H9 (cell line): ENCODE results near the gene RNASEH2B. TPM values are rescaled to one million over a fixed set of nuclear protein-coding genes. Genes with fewer than 3 reads are reported as not detected.

Experiments
- DNase-seq: peaks from one replicate; pipeline ENCODE4 v3.0.0-alpha.2; 2017
- H2AFZ ChIP-seq: one replicate; pipeline ENCODE4 v1.6.1; 2013; ENCODE audit warnings: mild to moderate bottlenecking, low read length, control low read depth, moderate library complexity
- H2AK5ac ChIP-seq: 2 replicates; pipeline ENCODE4 v1.6.1; 2013; ENCODE audit warnings: low read length, control low read depth, mixed read lengths; ENCODE audit not compliant: insufficient read length
- H2BK120ac ChIP-seq: one replicate; pipeline ENCODE4 v1.6.1; 2013; ENCODE audit warnings: low read depth, mild to moderate bottlenecking, low read length, control low read depth, inconsistent platforms; ENCODE audit not compliant: poor library complexity, severe bottlenecking
- H2BK12ac ChIP-seq: 2 replicates; pipeline ENCODE4 v1.6.1; 2013; ENCODE audit warnings: low read length, control low read depth, mixed read lengths, low read depth; ENCODE audit not compliant: insufficient read length
- H2BK15ac ChIP-seq: 2 replicates; pipeline ENCODE4 v1.6.1; 2013; ENCODE audit warnings: low read depth, low read length, control low read depth
- H2BK20ac ChIP-seq: one replicate; pipeline ENCODE4 v1.6.1; 2013; ENCODE audit warnings: low read depth, mild to moderate bottlenecking, low read length, control low read depth, inconsistent platforms; ENCODE audit not compliant: poor library complexity, severe bottlenecking
- H2BK5ac ChIP-seq: 2 replicates; pipeline ENCODE4 v1.6.1; 2013; ENCODE audit warnings: low read length, control low read depth, mixed read lengths; ENCODE audit not compliant: insufficient read length
- H3K14ac ChIP-seq: 2 replicates; pipeline ENCODE4 v1.6.1; 2013; ENCODE audit warnings: low read length, control low read depth; ENCODE audit not compliant: insufficient read depth
- H3K18ac ChIP-seq: 2 replicates; pipeline ENCODE4 v1.6.1; 2013; ENCODE audit warnings: low read depth, mild to moderate bottlenecking, mixed read lengths, low read length, control low read depth; ENCODE audit not compliant: insufficient read length
- H3K23ac ChIP-seq: 2 replicates; pipeline ENCODE4 v1.6.1; 2013; ENCODE audit warnings: low read length, control low read depth, mixed read lengths, low read depth; ENCODE audit not compliant: insufficient read length
- H3K23me2 ChIP-seq: 2 replicates; pipeline ENCODE4 v1.6.1; 2013; ENCODE audit warnings: low read depth, mild to moderate bottlenecking, mixed read lengths, low read length, control low read depth; ENCODE audit not compliant: insufficient read length, poor library complexity, severe bottlenecking
- H3K27ac ChIP-seq: 2 replicates; pipeline ENCODE4 v1.5.1; 2013; ENCODE audit warnings: low read length, control low read depth, mixed read lengths, low read depth; ENCODE audit not compliant: insufficient read length
- H3K27me3 ChIP-seq: 2 replicates; pipeline ENCODE4 v1.6.1; 2013; ENCODE audit warnings: low read length, control low read depth, inconsistent platforms; ENCODE audit not compliant: insufficient read depth
- H3K4ac ChIP-seq: 2 replicates; pipeline ENCODE4 v1.6.1; 2013; ENCODE audit warnings: low read depth, mild to moderate bottlenecking, control low read depth, inconsistent platforms, low read length, moderate library complexity
- H3K4me1 ChIP-seq: 2 replicates; pipeline ENCODE4 v1.6.1; 2013; ENCODE audit warnings: low read length, control low read depth, inconsistent platforms; ENCODE audit not compliant: insufficient read depth
- H3K4me2 ChIP-seq: 2 replicates; pipeline ENCODE4 v1.6.1; 2013; ENCODE audit warnings: low read length, control low read depth, mixed read lengths; ENCODE audit not compliant: insufficient read length, insufficient read depth
- H3K56ac ChIP-seq: 2 replicates; pipeline ENCODE4 v1.6.1; 2013; ENCODE audit warnings: low read depth, mild to moderate bottlenecking, mixed read lengths, low read length, control low read depth; ENCODE audit not compliant: insufficient read length
- H3K79me1 ChIP-seq: 2 replicates; pipeline ENCODE4 v1.6.1; 2013; ENCODE audit warnings: low read depth, mild to moderate bottlenecking, moderate library complexity, low read length, control low read depth, inconsistent platforms; ENCODE audit not compliant: insufficient read depth, poor library complexity, severe bottlenecking
- H3K79me2 ChIP-seq: 2 replicates; pipeline ENCODE4 v1.6.1; 2013; ENCODE audit warnings: low read length, control low read depth, inconsistent platforms; ENCODE audit not compliant: insufficient read depth
- H3K9ac ChIP-seq: 2 replicates; pipeline ENCODE4 v1.6.1; 2013; ENCODE audit warnings: low read length, control low read depth, mixed read lengths; ENCODE audit not compliant: insufficient read length; ENCODE audit errors: extremely low read depth
- H3K9me3 ChIP-seq: one replicate; pipeline ENCODE4 v1.6.1; 2013; ENCODE audit warnings: low read depth, low read length, inconsistent platforms; ENCODE audit not compliant: control insufficient read depth
- H3T11ph ChIP-seq: one replicate; pipeline ENCODE4 v1.6.1; 2013; ENCODE audit warnings: mild to moderate bottlenecking, low read length, control low read depth, inconsistent platforms
- H4K20me1 ChIP-seq: one replicate; pipeline ENCODE4 v1.6.1; 2013; ENCODE audit not compliant: control insufficient read depth, insufficient read length, insufficient read depth
- H4K5ac ChIP-seq: 2 replicates; pipeline ENCODE4 v1.6.1; 2013; ENCODE audit warnings: low read depth, mild to moderate bottlenecking, mixed read lengths, low read length, control low read depth; ENCODE audit not compliant: insufficient read length
- H4K8ac ChIP-seq: replicated peaks from 2 replicates; pipeline ENCODE4 v1.6.1; 2013; ENCODE audit warnings: low read length, control low read depth, mixed read lengths, low read depth; ENCODE audit not compliant: insufficient read length
- H4K91ac ChIP-seq: 2 replicates; pipeline ENCODE4 v1.6.1; 2013; ENCODE audit warnings: low read depth, mild to moderate bottlenecking, moderate library complexity, mixed read lengths, low read length, control low read depth; ENCODE audit not compliant: insufficient read length
- H3K27ac Mint-ChIP-seq, 3 experiments: 2 replicates in 2 of 3; 3 replicates in 1 of 3; pipeline ENCODE4 v1.8.0; 2020 to 2021; ENCODE audit warnings: mixed read lengths in 3 of 3, mild to moderate bottlenecking in 1 of 3, moderate library complexity in 1 of 3
- H3K27me3 Mint-ChIP-seq: 2 replicates; pipeline ENCODE4 v1.8.0; 2021; ENCODE audit warnings: low read depth, mild to moderate bottlenecking, moderate library complexity, mixed read lengths
- H3K36me3 Mint-ChIP-seq, 3 experiments: 2 replicates in 2 of 3; 3 replicates in 1 of 3; pipeline ENCODE4 v1.8.0; 2020 to 2021; ENCODE audit warnings: low read depth in 3 of 3, mixed read lengths in 3 of 3; ENCODE audit not compliant: insufficient read depth in 1 of 3
- H3K4me1 Mint-ChIP-seq, 2 experiments: 2 replicates each; pipeline ENCODE4 v1.8.0; 2020; ENCODE audit warnings: mixed read lengths in 2 of 2
- H3K4me3 Mint-ChIP-seq, 2 experiments: 2 replicates in 1 of 2; 3 replicates in 1 of 2; pipeline ENCODE4 v1.8.0; 2020 to 2021; ENCODE audit warnings: mild to moderate bottlenecking in 2 of 2, mixed read lengths in 2 of 2, moderate library complexity in 1 of 2
- H3K9me3 Mint-ChIP-seq, 2 experiments: 2 replicates in 1 of 2; 3 replicates in 1 of 2; pipeline ENCODE4 v1.8.0; 2020; ENCODE audit warnings: mild to moderate bottlenecking in 2 of 2, mixed read lengths in 2 of 2, moderate library complexity in 1 of 2
- WGBS: extraction: QIAGEN DNeasy Blood & Tissue Kit; methylation state at CpG from one replicate; pipeline ENCODE4 v1.1.7; 2013; ENCODE audit warnings: missing lambda C conversion rate, low lambda C conversion rate, mixed read lengths; ENCODE audit not compliant: insufficient read length; ENCODE audit errors: extremely low coverage; 5-methylcytosine and 5-hydroxymethylcytosine counted together
- total RNA-seq: library from RNA; stranded (reverse); gene quantifications from 2 replicates; pipeline ENCODE4 v1.2.1, GENCODE V29; 2021
- TF ChIP-seq, protein P1 (sequence below): fragments of 200-600 bp; sonication (generic); conservative IDR thresholded peaks from 3 replicates; pipeline ENCODE4 v1.8.0; 2021; ENCODE audit warnings: antibody characterized with exemption, mild to moderate bottlenecking

Gene RNASEH2B
- total RNA-seq, 1 experiment from 2014 or later, result 53.9 TPM

DNA sequence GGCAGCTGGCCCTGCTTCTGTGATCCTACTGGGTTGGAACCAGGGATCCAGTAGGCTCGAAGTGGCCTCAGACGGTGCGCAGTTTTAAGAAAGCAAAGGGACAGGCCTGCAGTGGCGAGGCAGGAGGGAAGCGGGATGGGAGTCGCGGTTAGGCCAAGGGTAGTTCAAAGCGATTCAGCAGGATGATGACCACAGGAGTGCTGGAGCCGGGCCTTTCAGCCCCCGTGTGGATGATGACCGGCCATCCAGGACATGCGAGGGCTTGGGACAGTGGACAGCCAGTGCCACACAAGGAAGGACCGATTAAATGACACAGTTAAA, 854 bp downstream of the RNASEH2B start:
- H4K5ac ChIP-seq, result no peak overlapping the region
- DNase-seq, result peak; percentile 61
- Mint-ChIP-seq H3K27me3 (no peaks in the 10 kb centered on the region; the same call in 1 of the 2 replicates), H3K9me3 (no peaks in the 10 kb centered on the region), H3K36me3 (no peaks in the 10 kb centered on the region), H3K27ac (peak overlapping the region; percentile 4 to 96 (median 50); a peak in 4 of 7 replicates), H3K4me3 (peak overlapping the region; percentile 82 to 88), H3K4me1 (peaks cover 32 to 33% of the 10 kb centered on the region in 2 experiments)
- H3K9ac ChIP-seq, result peak overlapping the region; percentile 35
- H3K23me2 ChIP-seq, result peaks cover 3% of the 10 kb centered on the region
- peaks cover 3% of the 10 kb centered on the region; the same call in 1 of the 2 replicates for H3K79me2 ChIP-seq
- no peak overlapping the region for H3K23ac ChIP-seq
- H3K4me2 ChIP-seq, result peak overlapping the region; percentile 58
- H2AFZ ChIP-seq, result no peak overlapping the region
- no peak overlapping the region for H2BK120ac ChIP-seq
- H3K27ac ChIP-seq, result no peak overlapping the region
- no peak overlapping the region for H3T11ph ChIP-seq
- H4K20me1 ChIP-seq, result no peaks in the 10 kb centered on the region
- H3K4ac ChIP-seq, result no peak overlapping the region
- H2BK5ac ChIP-seq, result no peak overlapping the region
- TF ChIP-seq, protein P1, sequence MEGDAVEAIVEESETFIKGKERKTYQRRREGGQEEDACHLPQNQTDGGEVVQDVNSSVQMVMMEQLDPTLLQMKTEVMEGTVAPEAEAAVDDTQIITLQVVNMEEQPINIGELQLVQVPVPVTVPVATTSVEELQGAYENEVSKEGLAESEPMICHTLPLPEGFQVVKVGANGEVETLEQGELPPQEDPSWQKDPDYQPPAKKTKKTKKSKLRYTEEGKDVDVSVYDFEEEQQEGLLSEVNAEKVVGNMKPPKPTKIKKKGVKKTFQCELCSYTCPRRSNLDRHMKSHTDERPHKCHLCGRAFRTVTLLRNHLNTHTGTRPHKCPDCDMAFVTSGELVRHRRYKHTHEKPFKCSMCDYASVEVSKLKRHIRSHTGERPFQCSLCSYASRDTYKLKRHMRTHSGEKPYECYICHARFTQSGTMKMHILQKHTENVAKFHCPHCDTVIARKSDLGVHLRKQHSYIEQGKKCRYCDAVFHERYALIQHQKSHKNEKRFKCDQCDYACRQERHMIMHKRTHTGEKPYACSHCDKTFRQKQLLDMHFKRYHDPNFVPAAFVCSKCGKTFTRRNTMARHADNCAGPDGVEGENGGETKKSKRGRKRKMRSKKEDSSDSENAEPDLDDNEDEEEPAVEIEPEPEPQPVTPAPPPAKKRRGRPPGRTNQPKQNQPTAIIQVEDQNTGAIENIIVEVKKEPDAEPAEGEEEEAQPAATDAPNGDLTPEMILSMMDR, result no peak
- no CpG with 5 or more reads among the region's 13 CpGs for WGBS
- no peak overlapping the region for H4K8ac ChIP-seq
- H3K56ac ChIP-seq, result no peak overlapping the region
- no peaks in the 10 kb centered on the region for H3K79me1 ChIP-seq
- H2AK5ac ChIP-seq, result no peak overlapping the region
- peak overlapping the region; percentile 81 for H3K14ac ChIP-seq
- no peaks in the 10 kb centered on the region for H3K27me3 ChIP-seq
- no peak overlapping the region for H2BK15ac ChIP-seq
- H2BK20ac ChIP-seq, result no peak overlapping the region
- H3K18ac ChIP-seq, result peak overlapping the region; percentile 31
- H2BK12ac ChIP-seq, result no peak overlapping the region
- no peak overlapping the region for H4K91ac ChIP-seq
- H3K9me3 ChIP-seq, result no peaks in the 10 kb centered on the region
- H3K4me1 ChIP-seq, result no peaks in the 10 kb centered on the region; the same call in 1 of the 2 replicates
